A549 (cell line): ENCODE data around the gene C1orf174. TPM values are rescaled to one million over a fixed set of nuclear protein-coding genes. Genes with fewer than 3 reads are reported as not detected.

Experiments used
- ATAC-seq, 2 experiments: fragments of 200-7000 bp in 1 of 2; fragments of >200 bp in 1 of 2; cut with Nextera tagmentation in 1 of 2; cut with Tn5 transposase in 1 of 2; 3 replicates each; pipeline versions ENCODE4 v1.8.0 to v1.9.1; 2018 to 2020; ENCODE audit warnings: mild to moderate bottlenecking in 1 of 2, moderate library complexity in 1 of 2
- CTCF ChIA-PET: fragments of 300-600 bp; sonication (Branson Sonifier 250); formaldehyde crosslinking; extraction: SDS; loops from one replicate; lab custom pipeline; 2021; ENCODE audit warnings: antibody characterized with exemption, inconsistent platforms; lab: Yijun Ruan, JAX
- POLR2A ChIA-PET: fragments of 350-600 bp; formaldehyde crosslinking; extraction: SDS; loops from one replicate; lab custom pipeline; 2021; ENCODE audit warnings: antibody characterized with exemption, inconsistent platforms; lab: Yijun Ruan, JAX
- DNase-seq, 2 experiments: peaks; one replicate each; pipeline versions ENCODE4 v3.0.0 to v3.0.0-alpha.2; 2011 to 2016; ENCODE audit warnings: low read depth in 1 of 2, low spot score in 1 of 2
- FAIRE-seq: peaks from 2 replicates; lab custom pipeline; 2011; peaks lifted over from hg19 to GRCh38; lab: Jason Lieb, UNC
- H3K27ac ChIP-seq, 2 experiments: fragments of >200 bp; sonication (Bioruptor Twin); formaldehyde crosslinking; 3 replicates each; pipeline ENCODE4 v1.5.1; 2016 to 2017
- H3K4me1 ChIP-seq: fragments of >200 bp; sonication (Bioruptor Twin); formaldehyde crosslinking; 3 replicates; pipeline ENCODE4 v1.6.1; 2016
- H3K4me2 ChIP-seq: fragments of >200 bp; sonication (Bioruptor Twin); formaldehyde crosslinking; 3 replicates; pipeline ENCODE4 v1.6.1; 2016
- H3K4me3 ChIP-seq: fragments of >200 bp; sonication (Bioruptor Twin); formaldehyde crosslinking; 3 replicates; pipeline ENCODE4 v1.5.1; 2016
- H3K9me3 ChIP-seq: fragments of >200 bp; sonication (Bioruptor Twin); formaldehyde crosslinking; 3 replicates; pipeline ENCODE4 v1.6.1; 2016
- BHLHE40 ChIP-seq: IDR thresholded peaks from 2 replicates; pipeline ENCODE4 v1.6.1; 2012; ENCODE audit warnings: low read depth, low read length, inconsistent platforms
- CBX8 ChIP-seq: fragments of 200-600 bp; sonication (generic); IDR thresholded peaks from 2 replicates; pipeline ENCODE4 v1.6.1; 2016
- EHF ChIP-seq: fragments of 250-450 bp; sonication (Bioruptor Pico); IDR thresholded peaks from 2 replicates; pipeline ENCODE4 v1.5.0; 2020; ENCODE audit warnings: mild to moderate bottlenecking
- EHMT2 ChIP-seq: fragments of 200-600 bp; sonication (generic); IDR thresholded peaks from 2 replicates; pipeline ENCODE4 v1.6.1; 2016; ENCODE audit warnings: antibody characterized with exemption, low read depth, mild to moderate bottlenecking, moderate library complexity
- FOSB ChIP-seq: fragments of 250-450 bp; sonication (Bioruptor Pico); IDR thresholded peaks from 2 replicates; pipeline ENCODE4 v1.5.0; 2020; ENCODE audit warnings: mild to moderate bottlenecking, moderate library complexity
- FOSL2 ChIP-seq, 2 experiments: fragments of 450-650 bp in 1 of 2; fragments of >200 bp in 1 of 2; sonication (Bioruptor Twin) in 1 of 2; formaldehyde crosslinking; IDR thresholded peaks; 2 replicates each; pipeline versions ENCODE4 v1.5.0 to v1.6.1; 2016 to 2020; ENCODE audit warnings: mild to moderate bottlenecking in 1 of 2, moderate library complexity in 1 of 2
- FOXS1 ChIP-seq: fragments of 250-450 bp; sonication (Bioruptor Pico); IDR thresholded peaks from 2 replicates; pipeline ENCODE4 v1.5.0; 2020; ENCODE audit warnings: mild to moderate bottlenecking, moderate library complexity
- HDAC2 ChIP-seq: fragments of 200-600 bp; sonication (generic); IDR thresholded peaks from 2 replicates; pipeline ENCODE4 v1.6.1; 2016
- HOXA7 ChIP-seq: fragments of 250-450 bp; sonication (Bioruptor Pico); IDR thresholded peaks from 2 replicates; pipeline ENCODE4 v1.5.0; 2020; ENCODE audit warnings: mild to moderate bottlenecking, moderate library complexity
- HOXB13 ChIP-seq: fragments of 250-450 bp; sonication (Bioruptor Pico); IDR thresholded peaks from 2 replicates; pipeline ENCODE4 v1.5.0; 2020; ENCODE audit warnings: low read depth, mild to moderate bottlenecking, moderate library complexity
- JUNB ChIP-seq: fragments of >200 bp; sonication (Bioruptor Twin); formaldehyde crosslinking; IDR thresholded peaks from 2 replicates; pipeline ENCODE4 v1.6.1; 2016
- MYC ChIP-seq: IDR thresholded peaks from 2 replicates; pipeline ENCODE4 v1.6.1; 2012; ENCODE audit warnings: mild to moderate bottlenecking, inconsistent platforms, low read length, improper control_type of control experiment, borderline replicate concordance
- POLR2A ChIP-seq: IDR thresholded peaks from 2 replicates; pipeline ENCODE4 v1.6.1; 2012; ENCODE audit warnings: mild to moderate bottlenecking, low read length
- RARB ChIP-seq: fragments of 250-450 bp; sonication (Bioruptor Pico); IDR thresholded peaks from 2 replicates; pipeline ENCODE4 v1.8.0; 2021; ENCODE audit warnings: mild to moderate bottlenecking, moderate library complexity
- REST ChIP-seq: fragments of 200-600 bp; sonication (generic); IDR thresholded peaks from 2 replicates; pipeline ENCODE4 v1.6.1; 2016; ENCODE audit warnings: antibody characterized with exemption, mild to moderate bottlenecking, moderate library complexity
- RFX5 ChIP-seq: fragments of 450-650 bp; IDR thresholded peaks from 2 replicates; pipeline ENCODE4 v1.7.1; 2014; ENCODE audit warnings: antibody characterized with exemption, mild to moderate bottlenecking, moderate library complexity
- RNF2 ChIP-seq: fragments of 200-600 bp; sonication (generic); IDR thresholded peaks from 2 replicates; pipeline ENCODE4 v1.6.1; 2016; ENCODE audit warnings: low read depth, mild to moderate bottlenecking, antibody characterized with exemption, moderate library complexity, borderline replicate concordance
- SREBF2 ChIP-seq: fragments of 450-650 bp; IDR thresholded peaks from 2 replicates; pipeline ENCODE4 v1.6.1; 2014; ENCODE audit warnings: mild to moderate bottlenecking, moderate library complexity
- ZNF302 ChIP-seq: fragments of 250-450 bp; sonication (Bioruptor Pico); IDR thresholded peaks from 2 replicates; pipeline ENCODE4 v1.9.0; 2021; ENCODE audit warnings: inconsistent platforms, mild to moderate bottlenecking, moderate library complexity
- WGBS: methylation state at CpG from one replicate; pipeline ENCODE4 v1.1.6; 2017; ENCODE audit errors: missing lambda C conversion rate; 5-methylcytosine and 5-hydroxymethylcytosine counted together
- polyA plus RNA-seq, 4 experiments: library from polyadenylated mRNA; depleted of rRNA in 3 of 4; stranded (reverse); fragments of >200 nt; fragmentation: RNase III in 1 of 4; extraction: RNeasy Plus Mini Kit Qiagen cat#74134 plus additional on column Dnase treatment in 1 of 4; gene quantifications; 2 replicates in 3 of 4; 3 replicates in 1 of 4; pipeline ENCODE4 v1.2.3, GENCODE V29; 2011 to 2017
- TF ChIP-seq, protein P1 (sequence below): fragments of >200 bp; sonication (Bioruptor Twin); formaldehyde crosslinking; IDR thresholded peaks from 2 replicates; pipeline ENCODE4 v1.6.1; 2016
- TF ChIP-seq, protein P2 (sequence below): fragments of 450-650 bp; IDR thresholded peaks from 2 replicates; pipeline ENCODE4 v1.6.1; 2014; ENCODE audit warnings: antibody characterized with exemption
- TF ChIP-seq, protein P3 (sequence below): IDR thresholded peaks from 2 replicates; pipeline ENCODE4 v1.6.1; 2012
- TF ChIP-seq, protein P4 (sequence below): IDR thresholded peaks from 2 replicates; pipeline ENCODE4 v1.6.1; 2012; ENCODE audit warnings: low read depth, borderline replicate concordance

Gene C1orf174
- polyA plus RNA-seq, 2 of the 4 experiments (the other 2 are of a cell fraction): 23.9 to 29.7 TPM

- Histone ChIP-seq H3K4me3 (no peak overlapping the region), H3K4me2 (no peak overlapping the region), H3K27ac (no peak overlapping the region), H3K4me1 (peaks cover 5% of the 10 kb centered on the region; the same call in 1 of the 3 replicates), H3K9me3 (no peaks in the 10 kb centered on the region; the same call in 2 of the 3 replicates)
- ATAC-seq (no peak), DNase-seq (no peak), FAIRE-seq (no peak)
- 57% methylated on average over 10 of the region's 13 CpGs for WGBS
- TF ChIP-seq HOXB13: no peak
- TF ChIP-seq, protein P1, sequence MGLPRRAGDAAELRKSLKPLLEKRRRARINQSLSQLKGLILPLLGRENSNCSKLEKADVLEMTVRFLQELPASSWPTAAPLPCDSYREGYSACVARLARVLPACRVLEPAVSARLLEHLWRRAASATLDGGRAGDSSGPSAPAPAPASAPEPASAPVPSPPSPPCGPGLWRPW: no peak
- TF ChIP-seq FOSB (CRISPR knock-in tag): no peak
- TF ChIP-seq JUNB: no peak
- no peak for TF ChIP-seq MYC
- TF ChIP-seq HOXA7 (CRISPR knock-in tag): no peak
- no peak for TF ChIP-seq FOXS1
- no peak for TF ChIP-seq SREBF2
- no peak for TF ChIP-seq ZNF302 (CRISPR knock-in tag)
- TF ChIP-seq POLR2A: no peak
- TF ChIP-seq EHF (CRISPR knock-in tag): no peak
- no peak for TF ChIP-seq FOSL2 (IDR thresholded peaks at IDR 0.05)
- TF ChIP-seq FOSL2 (CRISPR knock-in tag; IDR thresholded peaks at IDR 0.05): no peak
- TF ChIP-seq BHLHE40: no peak
- no peak for TF ChIP-seq RNF2
- no peak for TF ChIP-seq RFX5
- TF ChIP-seq, protein P2, sequence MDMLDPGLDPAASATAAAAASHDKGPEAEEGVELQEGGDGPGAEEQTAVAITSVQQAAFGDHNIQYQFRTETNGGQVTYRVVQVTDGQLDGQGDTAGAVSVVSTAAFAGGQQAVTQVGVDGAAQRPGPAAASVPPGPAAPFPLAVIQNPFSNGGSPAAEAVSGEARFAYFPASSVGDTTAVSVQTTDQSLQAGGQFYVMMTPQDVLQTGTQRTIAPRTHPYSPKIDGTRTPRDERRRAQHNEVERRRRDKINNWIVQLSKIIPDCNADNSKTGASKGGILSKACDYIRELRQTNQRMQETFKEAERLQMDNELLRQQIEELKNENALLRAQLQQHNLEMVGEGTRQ: no peak
- CTCF ChIA-PET: no interaction called here
- POLR2A ChIA-PET: no interaction called here
These were observed 44.6 kb upstream of the C1orf174 start for GRCh38 chr1:3944578-3945125.

GRCh38 chr1:3943806-3944577 is 43.9 kb upstream of the C1orf174 start:
- ChIA-PET CTCF (no interaction called here), POLR2A (no interaction called here)
- ATAC-seq (no peak), FAIRE-seq (no peak)
- Histone ChIP-seq H3K4me3 (no peak overlapping the region), H3K4me1 (peaks cover 5% of the 10 kb centered on the region; the same call in 1 of the 3 replicates), H3K4me2 (no peak overlapping the region), H3K9me3 (no peaks in the 10 kb centered on the region; the same call in 2 of the 3 replicates)
- WGBS: 64% methylated on average over 23 of the region's 29 CpGs
- TF ChIP-seq FOSB (CRISPR knock-in tag) (no peak), CBX8 (no peak), SREBF2 (no peak), REST (no peak), EHMT2 (no peak), HDAC2 (no peak), RARB (no peak), RFX5 (no peak)
- TF ChIP-seq, protein P3, sequence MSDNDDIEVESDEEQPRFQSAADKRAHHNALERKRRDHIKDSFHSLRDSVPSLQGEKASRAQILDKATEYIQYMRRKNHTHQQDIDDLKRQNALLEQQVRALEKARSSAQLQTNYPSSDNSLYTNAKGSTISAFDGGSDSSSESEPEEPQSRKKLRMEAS: no peak
- TF ChIP-seq, protein P4, sequence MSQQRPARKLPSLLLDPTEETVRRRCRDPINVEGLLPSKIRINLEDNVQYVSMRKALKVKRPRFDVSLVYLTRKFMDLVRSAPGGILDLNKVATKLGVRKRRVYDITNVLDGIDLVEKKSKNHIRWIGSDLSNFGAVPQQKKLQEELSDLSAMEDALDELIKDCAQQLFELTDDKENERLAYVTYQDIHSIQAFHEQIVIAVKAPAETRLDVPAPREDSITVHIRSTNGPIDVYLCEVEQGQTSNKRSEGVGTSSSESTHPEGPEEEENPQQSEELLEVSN: no peak
- TF ChIP-seq, all 56 proteins: peak for 0
- no peak overlapping the region for H3K27ac ChIP-seq
- no peak for DNase-seq
